HCT116 (cell line): ENCODE results near the gene AMMECR1.

Source experiments
- EZH2 ChIP-seq: fragments of 200-600 bp; sonication (generic); IDR thresholded peaks from 2 replicates; pipeline ENCODE4 v1.6.1; 2017; ENCODE audit warnings: antibody characterized with exemption, mixed run types
- FOSL1 ChIP-seq: IDR thresholded peaks from 2 replicates; pipeline ENCODE4 v1.6.1; 2012; ENCODE audit warnings: low read depth
- JUND ChIP-seq: IDR thresholded peaks from 2 replicates; pipeline ENCODE4 v1.6.1; 2012
- POLR2A ChIP-seq: IDR thresholded peaks from 2 replicates; pipeline ENCODE4 v1.7.0; 2011; ENCODE audit warnings: borderline replicate concordance; ENCODE audit not compliant: insufficient read depth, insufficient read length; ENCODE audit errors: extremely low read depth
- POLR2AphosphoS5 ChIP-seq: IDR thresholded peaks from 2 replicates; pipeline ENCODE4 v1.6.1; 2011; ENCODE audit warnings: mild to moderate bottlenecking, low read depth, low read length, moderate library complexity
- TF ChIP-seq, protein P1 (sequence below), 3 experiments: fragments of 200-600 bp in 1 of 3; sonication (generic) in 1 of 3; IDR thresholded peaks in 2 of 3; conservative IDR thresholded peaks in 1 of 3; 2 replicates each; pipeline ENCODE4 v1.5.1; 2012 to 2017; ENCODE audit warnings: low read depth in 2 of 3, low read length in 2 of 3, antibody characterized with exemption in 1 of 3, borderline replicate concordance in 1 of 3, control low read depth in 1 of 3, mild to moderate bottlenecking in 1 of 3, mixed read lengths in 1 of 3, mixed run types in 1 of 3, moderate library complexity in 1 of 3; ENCODE audit not compliant: insufficient read depth in 1 of 3
- TF ChIP-seq, protein P2 (sequence below): IDR thresholded peaks from 2 replicates; pipeline ENCODE4 v1.6.1; 2012; ENCODE audit warnings: low read depth

DNA sequence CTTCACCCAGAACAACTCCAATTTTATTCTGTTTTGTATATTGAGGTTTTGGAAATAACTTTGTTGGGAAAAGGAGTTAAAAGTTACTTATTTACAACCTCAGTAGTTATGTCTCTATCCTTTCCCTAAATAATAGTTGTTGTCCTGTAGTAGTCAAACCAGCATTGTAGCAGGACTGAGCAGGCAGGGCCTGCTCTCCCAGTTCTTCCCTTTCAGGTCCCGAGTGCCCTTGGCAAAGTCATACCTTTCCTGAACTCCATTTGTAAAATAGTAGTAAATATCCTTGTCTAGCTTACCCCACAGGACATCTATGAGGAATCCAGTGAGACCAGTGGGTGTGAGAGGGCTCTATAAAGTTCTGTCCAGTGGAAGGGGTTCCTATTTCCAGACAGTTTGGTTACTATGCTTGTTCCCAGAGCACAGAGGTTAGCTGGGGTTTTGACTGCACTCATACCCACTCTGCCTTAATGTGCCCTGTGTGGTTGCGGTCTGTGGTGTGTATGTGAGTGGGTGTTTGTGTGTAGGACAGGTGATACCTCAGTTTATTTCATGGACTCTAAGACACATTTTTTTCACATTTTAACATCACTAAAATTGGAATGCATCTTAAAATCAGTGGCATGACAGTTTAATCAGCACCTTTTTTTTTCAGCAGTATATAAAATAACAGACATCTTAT lies 136.3 kb downstream of the AMMECR1 start:
- TF ChIP-seq POLR2A: no peak
- TF ChIP-seq, protein P1, sequence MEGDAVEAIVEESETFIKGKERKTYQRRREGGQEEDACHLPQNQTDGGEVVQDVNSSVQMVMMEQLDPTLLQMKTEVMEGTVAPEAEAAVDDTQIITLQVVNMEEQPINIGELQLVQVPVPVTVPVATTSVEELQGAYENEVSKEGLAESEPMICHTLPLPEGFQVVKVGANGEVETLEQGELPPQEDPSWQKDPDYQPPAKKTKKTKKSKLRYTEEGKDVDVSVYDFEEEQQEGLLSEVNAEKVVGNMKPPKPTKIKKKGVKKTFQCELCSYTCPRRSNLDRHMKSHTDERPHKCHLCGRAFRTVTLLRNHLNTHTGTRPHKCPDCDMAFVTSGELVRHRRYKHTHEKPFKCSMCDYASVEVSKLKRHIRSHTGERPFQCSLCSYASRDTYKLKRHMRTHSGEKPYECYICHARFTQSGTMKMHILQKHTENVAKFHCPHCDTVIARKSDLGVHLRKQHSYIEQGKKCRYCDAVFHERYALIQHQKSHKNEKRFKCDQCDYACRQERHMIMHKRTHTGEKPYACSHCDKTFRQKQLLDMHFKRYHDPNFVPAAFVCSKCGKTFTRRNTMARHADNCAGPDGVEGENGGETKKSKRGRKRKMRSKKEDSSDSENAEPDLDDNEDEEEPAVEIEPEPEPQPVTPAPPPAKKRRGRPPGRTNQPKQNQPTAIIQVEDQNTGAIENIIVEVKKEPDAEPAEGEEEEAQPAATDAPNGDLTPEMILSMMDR (IDR thresholded peaks at IDR 0.05 in 2 of 3, conservative IDR thresholded peaks at IDR 0.05 in 1 of 3; ENCODE audit: borderline replicate concordance in 1 of 3, insufficient read depth in 1 of 3, low read depth in 2 of 3, low read length in 2 of 3): no peak
- no peak for TF ChIP-seq POLR2AphosphoS5
- TF ChIP-seq, protein P2, sequence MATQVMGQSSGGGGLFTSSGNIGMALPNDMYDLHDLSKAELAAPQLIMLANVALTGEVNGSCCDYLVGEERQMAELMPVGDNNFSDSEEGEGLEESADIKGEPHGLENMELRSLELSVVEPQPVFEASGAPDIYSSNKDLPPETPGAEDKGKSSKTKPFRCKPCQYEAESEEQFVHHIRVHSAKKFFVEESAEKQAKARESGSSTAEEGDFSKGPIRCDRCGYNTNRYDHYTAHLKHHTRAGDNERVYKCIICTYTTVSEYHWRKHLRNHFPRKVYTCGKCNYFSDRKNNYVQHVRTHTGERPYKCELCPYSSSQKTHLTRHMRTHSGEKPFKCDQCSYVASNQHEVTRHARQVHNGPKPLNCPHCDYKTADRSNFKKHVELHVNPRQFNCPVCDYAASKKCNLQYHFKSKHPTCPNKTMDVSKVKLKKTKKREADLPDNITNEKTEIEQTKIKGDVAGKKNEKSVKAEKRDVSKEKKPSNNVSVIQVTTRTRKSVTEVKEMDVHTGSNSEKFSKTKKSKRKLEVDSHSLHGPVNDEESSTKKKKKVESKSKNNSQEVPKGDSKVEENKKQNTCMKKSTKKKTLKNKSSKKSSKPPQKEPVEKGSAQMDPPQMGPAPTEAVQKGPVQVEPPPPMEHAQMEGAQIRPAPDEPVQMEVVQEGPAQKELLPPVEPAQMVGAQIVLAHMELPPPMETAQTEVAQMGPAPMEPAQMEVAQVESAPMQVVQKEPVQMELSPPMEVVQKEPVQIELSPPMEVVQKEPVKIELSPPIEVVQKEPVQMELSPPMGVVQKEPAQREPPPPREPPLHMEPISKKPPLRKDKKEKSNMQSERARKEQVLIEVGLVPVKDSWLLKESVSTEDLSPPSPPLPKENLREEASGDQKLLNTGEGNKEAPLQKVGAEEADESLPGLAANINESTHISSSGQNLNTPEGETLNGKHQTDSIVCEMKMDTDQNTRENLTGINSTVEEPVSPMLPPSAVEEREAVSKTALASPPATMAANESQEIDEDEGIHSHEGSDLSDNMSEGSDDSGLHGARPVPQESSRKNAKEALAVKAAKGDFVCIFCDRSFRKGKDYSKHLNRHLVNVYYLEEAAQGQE: no peak
- no peak for TF ChIP-seq FOSL1
- no peak for TF ChIP-seq EZH2
- TF ChIP-seq JUND: no peak
